ENCODE measurements around the gene LETMD1.
A peak's percentile ranks its signal among the peaks of the same experiment; 100 is the strongest.
"Not testable (repeated sequence)": the region's sequence is repeated elsewhere in the genome, so short reads cannot be mapped to it uniquely, and the experiment has no call there.

Gene LETMD1

GRCh38 chr12:51011955-51012354, 36.2 kb upstream of the LETMD1 start:
- Histone ChIP-seq H2AFZ (no peak overlapping the region), H3K79me2 (peaks cover 43% of the 10 kb centered on the region), H3K4me2 (ENCODE audit: low read length) (no peak overlapping the region), H3K9me3 (ENCODE audit: control insufficient read depth, low read length) (no peaks in the 10 kb centered on the region), H3K27me3 (ENCODE audit: control insufficient read depth, insufficient read depth, low read length) (no peaks in the 10 kb centered on the region), H3K4me3 (ENCODE audit: low read depth, low read length) (no peak overlapping the region), H3K36me3 (ENCODE audit: control insufficient read depth, insufficient read depth, low read length) (no peaks in the 10 kb centered on the region), H3K4me1 (peaks cover 23% of the 10 kb centered on the region), H3K9ac (no peak overlapping the region), H3K27ac (no peak overlapping the region)
- no peak for TF ChIP-seq CTCF (IDR thresholded peaks at IDR 0.05)

GRCh38 chr12:51012570-51013236, 35.4 kb upstream of the LETMD1 start:
- H3K4me2 ChIP-seq (ENCODE audit: low read length) = peak overlapping the region; percentile 9
- no peak overlapping the region for H3K4me3 ChIP-seq (ENCODE audit: low read depth, low read length)
- no peaks in the 10 kb centered on the region for H3K27me3 ChIP-seq (ENCODE audit: control insufficient read depth, insufficient read depth, low read length)
- H3K79me2 ChIP-seq = peaks cover 48% of the 10 kb centered on the region
- no peak for TF ChIP-seq CTCF (IDR thresholded peaks at IDR 0.05)
- H3K4me1 ChIP-seq = peaks cover 23% of the 10 kb centered on the region
- H3K36me3 ChIP-seq (ENCODE audit: control insufficient read depth, insufficient read depth, low read length) = no peaks in the 10 kb centered on the region
- H3K9me3 ChIP-seq (ENCODE audit: control insufficient read depth, low read length) = no peaks in the 10 kb centered on the region
- H2AFZ ChIP-seq = no peak overlapping the region
- H3K27ac ChIP-seq = no peak overlapping the region
- H3K9ac ChIP-seq = no peak overlapping the region

GRCh38 chr12:51013441-51013840, 34.7 kb upstream of the LETMD1 start:
- Histone ChIP-seq H3K27me3 (ENCODE audit: control insufficient read depth, insufficient read depth, low read length) (no peaks in the 10 kb centered on the region), H3K79me2 (peaks cover 54% of the 10 kb centered on the region), H3K9me3 (ENCODE audit: control insufficient read depth, low read length) (no peaks in the 10 kb centered on the region), H3K4me3 (ENCODE audit: low read depth, low read length) (no peak overlapping the region), H2AFZ (no peak overlapping the region), H3K36me3 (ENCODE audit: control insufficient read depth, insufficient read depth, low read length) (no peaks in the 10 kb centered on the region), H3K4me1 (peaks cover 23% of the 10 kb centered on the region), H3K4me2 (ENCODE audit: low read length) (no peak overlapping the region), H3K27ac (no peak overlapping the region), H3K9ac (no peak overlapping the region)
- no peak for TF ChIP-seq CTCF (IDR thresholded peaks at IDR 0.05)

DNA sequence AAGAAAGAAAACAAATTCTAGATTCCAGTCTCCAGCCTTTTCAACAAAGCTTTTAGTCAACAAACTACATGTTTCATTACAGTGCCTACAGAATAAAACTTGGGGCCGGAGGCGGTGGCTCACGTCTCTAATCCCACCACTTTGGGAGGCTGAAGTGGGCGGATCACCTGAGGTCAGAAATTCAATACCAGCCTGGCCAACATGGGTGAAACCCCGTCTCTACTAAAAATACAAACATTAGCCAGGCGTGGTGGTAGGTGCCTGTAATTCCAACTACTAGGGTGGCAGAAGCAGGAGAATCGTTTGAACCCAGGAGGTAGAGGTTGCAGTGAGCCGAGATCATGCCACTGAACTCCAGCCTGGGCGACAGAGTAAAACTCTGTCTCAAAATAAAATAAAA, 33.7 kb upstream of the LETMD1 start:
- H3K4me1 ChIP-seq = peaks cover 17% of the 10 kb centered on the region
- H3K4me3 ChIP-seq (ENCODE audit: low read depth, low read length); H3K27ac ChIP-seq; H3K9me3 ChIP-seq (ENCODE audit: control insufficient read depth, low read length); H3K4me2 ChIP-seq (ENCODE audit: low read length); H3K36me3 ChIP-seq (ENCODE audit: control insufficient read depth, insufficient read depth, low read length); H3K9ac ChIP-seq; H2AFZ ChIP-seq; H3K27me3 ChIP-seq (ENCODE audit: control insufficient read depth, insufficient read depth, low read length): not testable (repeated sequence)
- H3K79me2 ChIP-seq = peaks cover 61% of the 10 kb centered on the region

DNA sequence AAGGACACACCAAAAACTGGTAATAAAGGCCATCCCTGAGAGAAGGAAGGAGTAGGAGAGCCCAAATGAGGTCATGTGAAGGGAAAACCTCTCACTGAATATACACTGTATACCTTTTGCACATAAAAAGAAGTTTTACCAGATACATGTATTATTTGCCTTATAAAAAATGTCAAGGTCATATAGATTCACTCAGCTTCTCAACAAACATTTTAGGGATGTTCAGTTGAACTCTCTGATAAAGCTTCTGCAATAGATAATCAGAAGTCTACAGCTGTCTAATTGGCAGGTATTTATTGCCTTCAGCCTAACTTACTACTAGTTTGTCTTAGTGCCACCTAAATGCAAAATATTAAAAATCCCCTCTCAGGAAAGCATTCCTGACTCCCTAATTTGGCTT, 30.7 kb upstream of the LETMD1 start:
- no peak overlapping the region for H3K27ac ChIP-seq
- H3K4me1 ChIP-seq = peaks cover 6% of the 10 kb centered on the region
- H3K27me3 ChIP-seq (ENCODE audit: control insufficient read depth, insufficient read depth, low read length) = no peaks in the 10 kb centered on the region
- no peak overlapping the region for H2AFZ ChIP-seq
- TF ChIP-seq CTCF (IDR thresholded peaks at IDR 0.05) = no peak
- H3K9me3 ChIP-seq (ENCODE audit: control insufficient read depth, low read length) = no peaks in the 10 kb centered on the region
- no peak overlapping the region for H3K4me2 ChIP-seq (ENCODE audit: low read length)
- H3K36me3 ChIP-seq (ENCODE audit: control insufficient read depth, insufficient read depth, low read length) = no peaks in the 10 kb centered on the region
- H3K9ac ChIP-seq = no peak overlapping the region
- no peak overlapping the region for H3K4me3 ChIP-seq (ENCODE audit: low read depth, low read length)
- H3K79me2 ChIP-seq = peaks cover 80% of the 10 kb centered on the region

Data from parathyroid adenoma (tissue), 2 donors.